Stimulated activated naive CD4-positive, alpha-beta T cell treated with Interleukin-2 at 50 U/mL for 16 hours (primary cell): ENCODE data around the gene NR3C1.

Experiments used
- DNase-seq: peaks from one replicate; lab custom pipeline; 2025; lab: John Stamatoyannopoulos, UW

Gene NR3C1

GRCh38 chr5:143308731-143309130 lies 94.8 kb downstream of the NR3C1 start:
- no peak for DNase-seq

DNA sequence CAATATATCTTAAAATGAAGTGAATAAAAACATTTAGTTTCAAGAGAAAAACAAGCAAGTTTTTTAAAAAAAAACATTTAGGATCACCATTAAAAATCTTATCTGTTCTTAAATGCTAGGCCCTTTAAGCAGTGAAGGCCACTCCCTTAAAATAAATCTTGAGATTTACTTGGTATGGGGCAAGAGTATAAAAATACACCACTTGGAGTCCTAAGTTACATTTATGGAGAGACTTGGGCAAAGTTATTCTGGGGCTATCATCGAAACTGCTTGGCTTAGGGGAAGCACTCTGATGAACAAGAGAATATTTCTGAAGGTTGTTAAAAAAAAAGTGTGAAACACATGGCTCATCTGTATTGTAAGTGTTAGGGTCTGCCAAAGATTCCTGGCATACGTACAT lies 97.4 kb downstream of the NR3C1 start:
- no peak for DNase-seq

GRCh38 chr5:143304836-143305475 lies 98.5 kb downstream of the NR3C1 start:
- no peak for DNase-seq

GRCh38 chr5:143302341-143303045 lies 101.0 kb downstream of the NR3C1 start:
- DNase-seq: no peak

DNA sequence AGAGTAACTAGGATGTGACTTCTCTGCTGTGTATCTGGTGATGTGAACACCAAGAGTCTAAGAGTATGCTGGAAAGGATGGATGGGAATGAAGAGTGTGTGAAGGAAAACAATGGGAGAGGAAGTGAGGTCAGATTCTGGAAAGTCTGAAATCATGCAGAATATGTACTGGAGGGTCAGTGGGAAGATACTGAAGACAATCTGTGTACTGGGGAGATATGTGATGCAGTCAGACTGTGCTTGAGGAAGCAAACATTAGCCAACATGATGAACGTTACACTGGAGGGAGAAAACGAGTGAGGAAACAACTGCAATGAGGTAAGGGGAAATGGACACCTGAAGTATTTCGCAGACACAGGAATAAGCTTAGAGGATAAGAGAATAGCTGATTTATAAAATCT lies 105.7 kb downstream of the NR3C1 start:
- DNase-seq: no peak

DNA sequence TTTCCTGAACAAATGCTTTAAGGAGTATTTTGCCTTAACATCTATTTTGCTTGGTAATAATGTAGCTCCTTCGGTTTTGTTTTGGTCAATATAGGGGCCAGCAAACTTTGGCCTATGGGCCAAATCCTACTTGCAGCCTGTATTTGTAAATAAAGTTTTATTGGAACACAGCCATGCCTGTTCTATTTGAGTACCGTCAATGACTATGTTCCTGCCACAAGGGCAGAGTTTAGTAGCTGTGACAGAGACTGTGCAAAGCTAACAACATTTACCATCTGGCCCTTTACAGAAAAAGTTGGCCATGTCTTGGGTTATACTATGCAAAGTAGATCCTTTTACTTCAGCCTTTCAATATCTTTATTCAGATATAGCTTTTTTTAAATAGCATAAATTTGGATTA lies 113.4 kb downstream of the NR3C1 start:
- no peak for DNase-seq

DNA sequence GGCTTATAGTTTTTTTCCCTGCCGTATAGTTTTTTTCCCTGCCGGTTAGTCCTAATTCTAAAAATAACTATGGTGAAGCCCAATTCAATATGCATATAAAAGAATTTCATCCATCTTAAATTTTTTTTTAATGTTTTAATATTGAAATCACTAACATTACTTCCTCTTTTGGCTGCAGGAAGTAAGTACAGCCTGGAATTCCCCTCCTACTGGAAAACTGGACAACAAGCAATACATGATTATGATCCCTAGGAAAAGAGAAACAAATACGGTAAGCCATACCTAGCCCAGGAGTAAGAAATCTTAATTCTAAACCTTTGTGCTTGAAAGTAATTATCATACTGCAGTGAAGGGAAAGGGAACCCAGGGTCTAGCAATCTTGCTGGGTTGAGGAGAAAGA lies 119.0 kb downstream of the NR3C1 start:
- no peak for DNase-seq

GRCh38 chr5:143284002-143284401 lies 119.5 kb downstream of the NR3C1 start:
- no peak for DNase-seq

GRCh38 chr5:143281226-143281625 lies 122.3 kb downstream of the NR3C1 start:
- DNase-seq: no peak

DNA sequence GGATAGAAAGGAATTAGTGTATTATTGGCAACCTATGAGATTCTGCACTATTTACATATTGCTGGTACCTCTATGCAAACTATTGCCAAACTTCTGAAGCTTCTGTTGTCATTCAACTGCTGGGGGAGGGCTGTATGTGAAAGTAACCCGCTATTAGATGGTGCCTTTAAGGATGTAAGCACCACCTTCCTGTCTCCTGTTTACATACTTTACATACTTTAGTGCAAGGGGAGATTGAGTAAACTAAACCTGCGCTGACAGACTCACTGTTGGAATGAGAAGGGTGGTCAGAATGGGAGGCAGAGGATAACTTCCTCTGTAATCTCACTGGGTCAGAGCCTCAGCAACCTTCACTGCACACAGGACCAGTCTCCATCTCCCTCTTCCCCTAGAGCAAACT lies 123.8 kb downstream of the NR3C1 start:
- no peak for DNase-seq

DNA sequence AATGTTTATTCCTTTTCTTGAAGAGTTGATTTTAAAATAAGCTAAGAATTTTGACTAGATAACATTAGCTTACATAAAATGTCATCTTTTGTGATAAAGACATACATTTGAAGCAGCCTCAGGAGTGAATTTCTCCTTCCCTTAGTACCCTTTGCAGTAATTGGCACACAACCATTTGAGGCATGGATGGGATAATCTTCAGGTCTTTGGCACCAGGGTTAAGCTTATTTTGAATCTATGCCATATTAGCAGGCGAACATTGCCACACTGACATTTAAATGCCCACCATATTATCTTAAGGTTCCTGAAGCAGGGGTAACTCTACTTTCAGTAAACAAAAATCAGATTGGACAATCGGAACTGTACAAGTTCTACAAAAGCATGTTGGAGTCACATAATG lies 126.0 kb downstream of the NR3C1 start:
- DNase-seq: no peak

DNA sequence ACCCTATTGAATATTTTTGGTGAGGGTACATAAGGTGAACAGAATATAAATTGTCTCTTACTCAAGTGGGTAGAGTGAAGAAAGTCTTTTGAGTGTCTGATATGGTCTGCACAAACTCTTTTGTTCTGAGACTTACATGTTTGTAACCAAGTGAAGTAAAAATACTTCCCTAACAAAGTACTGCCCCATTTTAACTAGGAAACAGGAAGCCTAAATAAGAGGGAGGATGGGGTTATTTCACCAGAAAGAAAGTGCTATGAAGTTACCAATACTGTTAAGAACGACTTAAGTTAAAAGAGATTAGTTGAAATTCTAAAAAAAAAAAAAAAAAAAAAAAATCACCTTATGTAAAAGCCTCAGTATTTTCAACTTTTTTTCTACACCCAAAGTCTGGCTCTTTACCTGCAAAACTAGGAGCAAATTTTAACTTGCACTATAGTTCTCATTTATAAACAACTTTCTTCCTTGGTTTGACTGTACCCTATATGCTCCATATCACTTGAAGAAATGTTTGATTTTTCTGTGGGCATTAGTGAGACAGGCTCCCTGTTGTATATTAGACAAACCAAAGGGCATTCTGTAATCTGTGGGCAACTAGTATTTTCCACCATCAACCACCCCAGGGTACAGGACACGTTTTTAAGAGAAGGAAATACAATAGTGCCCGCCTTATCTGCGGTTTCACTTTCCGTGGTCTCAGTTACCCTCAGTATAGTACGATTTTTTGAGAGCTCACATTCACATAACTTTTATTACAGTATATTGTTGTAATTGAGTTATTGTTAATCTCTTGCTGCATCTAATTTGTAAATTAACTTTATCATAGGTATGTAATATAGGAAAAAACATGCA lies 127.7 kb downstream of the NR3C1 start:
- DNase-seq: no peak

DNA sequence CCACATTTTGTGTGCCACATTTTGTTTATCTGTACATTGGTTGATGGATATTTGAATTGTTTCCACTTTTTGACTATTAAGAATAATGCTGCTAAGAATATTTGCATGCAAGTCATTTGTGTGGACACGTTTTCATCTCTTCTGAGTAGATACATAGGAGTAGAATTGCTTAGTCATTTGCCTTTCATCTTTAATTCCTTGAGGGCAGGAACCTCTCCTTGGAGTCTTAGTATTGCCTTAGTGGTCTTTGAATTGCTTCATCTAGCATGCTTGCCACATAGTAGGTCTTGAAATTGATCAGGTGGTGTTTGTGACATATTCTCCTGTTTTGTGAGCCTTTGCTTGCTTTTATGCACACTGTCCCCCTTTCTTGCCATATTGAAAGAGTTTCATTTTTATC lies 128.5 kb downstream of the NR3C1 start:
- DNase-seq: no peak

GRCh38 chr5:143271431-143271830 lies 132.1 kb downstream of the NR3C1 start:
- no peak for DNase-seq

DNA sequence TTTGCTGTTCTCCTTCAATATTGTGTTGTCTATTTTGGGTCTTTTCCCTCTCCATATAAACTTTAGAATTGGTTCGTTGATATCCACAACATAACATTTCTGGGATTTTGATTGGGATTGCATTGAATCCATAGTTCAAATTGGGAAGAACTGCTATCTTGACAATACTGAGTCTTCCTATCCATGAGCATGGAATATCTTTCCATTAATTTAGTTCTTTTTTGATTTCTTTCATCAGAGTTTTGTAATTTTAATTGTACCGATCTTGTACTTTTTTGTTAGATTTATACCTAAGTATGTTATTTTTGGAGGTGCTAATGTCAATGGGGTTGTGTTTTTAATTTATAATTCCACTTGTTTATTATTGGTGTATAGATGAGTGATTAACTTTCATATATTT lies 135.1 kb downstream of the NR3C1 start:
- no peak for DNase-seq

GRCh38 chr5:143267186-143267585 lies 136.3 kb downstream of the NR3C1 start:
- no peak for DNase-seq

DNA sequence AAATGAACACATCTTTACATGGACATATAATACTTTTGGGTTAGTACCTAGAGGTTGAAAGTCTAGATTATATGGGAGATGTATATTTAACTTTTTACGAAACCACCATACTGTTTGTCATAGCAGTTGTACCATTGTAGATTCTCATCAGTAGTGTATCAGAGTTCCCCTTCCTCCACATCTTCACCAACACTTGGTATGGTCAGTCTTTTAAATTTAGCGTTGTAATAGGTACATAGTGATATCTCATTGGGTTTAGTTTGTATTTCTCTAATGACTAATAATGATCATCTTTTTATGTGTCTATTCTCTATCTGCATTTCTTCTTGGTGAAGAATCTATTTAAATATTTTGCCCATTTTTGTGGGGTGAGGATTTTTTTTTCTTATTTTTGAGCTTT lies 137.5 kb downstream of the NR3C1 start:
- DNase-seq: no peak

DNA sequence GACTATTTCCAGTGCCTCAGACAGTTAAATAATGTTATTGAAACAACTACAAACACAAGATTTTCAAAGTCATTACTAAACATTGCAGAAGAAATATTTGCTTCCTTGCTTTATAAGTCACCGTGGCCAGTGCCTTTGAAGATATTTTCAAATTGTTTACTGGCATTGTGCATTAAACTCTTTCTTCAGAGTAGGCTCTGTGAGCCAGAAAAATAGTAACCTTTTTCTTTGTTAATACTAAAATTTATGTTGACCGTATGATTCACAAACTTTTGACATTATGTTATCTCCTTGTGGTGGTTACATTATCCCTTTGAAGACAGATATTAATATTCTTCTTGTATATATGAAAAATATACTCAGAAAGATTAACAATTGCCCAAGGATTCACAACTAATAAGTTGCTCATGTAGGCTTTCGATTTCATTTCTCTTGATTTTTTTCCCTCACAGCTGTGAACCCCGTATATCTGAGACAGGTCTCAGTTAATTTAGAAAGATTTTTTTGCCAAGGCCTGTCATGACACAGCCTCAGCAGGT lies 140.1 kb downstream of the NR3C1 start:
- no peak for DNase-seq

DNA sequence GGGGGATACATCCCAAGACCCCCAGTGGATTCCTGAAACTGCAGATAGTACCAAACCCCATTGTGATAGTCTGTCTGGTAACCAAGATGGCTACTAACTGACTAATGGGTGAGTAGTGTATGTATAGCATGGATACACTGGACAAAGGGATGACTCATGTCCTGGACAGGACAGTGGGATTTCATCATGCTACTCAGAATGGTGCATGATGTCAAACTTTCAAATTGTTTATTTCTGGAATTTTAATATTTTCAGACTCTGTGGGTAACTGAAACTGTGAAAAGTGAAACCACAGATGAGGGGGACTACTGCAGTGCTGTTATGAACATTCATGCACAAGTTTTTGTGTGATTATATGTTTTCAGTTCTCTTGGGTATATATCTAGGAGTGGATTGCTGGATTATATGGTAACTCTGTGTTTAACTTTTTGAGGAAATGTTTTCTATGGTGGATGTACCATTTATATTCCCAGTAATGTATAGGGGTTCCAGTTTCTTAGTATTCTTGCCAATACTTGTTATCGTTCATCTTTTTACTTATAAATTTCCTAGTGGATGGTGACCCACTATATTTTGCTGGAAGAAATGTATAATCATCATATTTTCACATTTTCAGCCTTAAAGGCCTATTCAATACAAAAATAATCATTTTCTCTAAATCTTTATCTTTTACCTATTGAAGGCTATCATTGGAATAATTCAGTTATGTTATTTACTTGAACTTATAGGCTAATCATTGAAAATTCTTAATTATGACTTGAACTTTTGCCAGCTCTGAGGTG lies 140.9 kb downstream of the NR3C1 start:
- no peak for DNase-seq

- DNase-seq: peak; percentile 10
Observed at GRCh38 chr5:143261748-143262392, 141.6 kb downstream of the NR3C1 start.

- DNase-seq: no peak
Observed at GRCh38 chr5:143259254-143259605, 144.3 kb downstream of the NR3C1 start.
